Measurements from ENCODE around the gene SLC17A7.

SLC17A7 gene

GRCh38 chr19:49425922-49426592, 15.3 kb downstream of the SLC17A7 start:
- DNase-seq (ENCODE audit: low spot score) = peak; percentile 34
- ChIA-PET CTCF (interaction anchor here (0.6 to 2.1 kb wide), 4 partner anchors 34 to 63 kb away, joined by 3 to 8 read pairs (median 6); partner anchors contain the start of gene FLT3LG), POLR2A (ENCODE audit: low non-redundant PET) (no interaction called here)
- H3K27ac ChIP-seq = no peak overlapping the region
- TF ChIP-seq CTCF (conservative IDR thresholded peaks at IDR 0.05; ENCODE audit: low read depth) = no peak

DNA sequence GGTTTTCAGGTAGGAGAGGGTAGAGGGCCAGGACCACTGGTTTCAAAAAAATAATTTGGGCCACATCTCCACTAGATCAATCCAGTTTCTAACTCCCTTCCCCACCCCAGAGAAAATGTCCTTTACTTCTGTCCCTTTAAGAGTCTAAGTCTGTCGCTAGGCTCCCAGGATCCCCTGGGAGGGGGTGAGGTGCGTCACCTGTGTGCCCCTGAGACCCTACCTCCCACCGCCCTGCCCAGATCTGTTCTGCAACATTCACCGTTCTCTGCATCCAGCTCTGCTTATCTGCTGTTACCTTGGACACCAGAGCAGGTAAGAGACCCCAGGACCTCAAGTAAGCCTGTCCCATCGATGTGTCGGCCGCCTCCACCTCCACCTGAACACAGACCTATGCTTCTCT, 16.1 kb downstream of the SLC17A7 start, which contains the start of gene GFY:
TSS of gene GFY (plus strand) at position 211 of the 400 bp plus-strand sequence. CDS start 1,043 bp downstream, outside the sequence.
- no peak for TF ChIP-seq CTCF (conservative IDR thresholded peaks at IDR 0.05; ENCODE audit: low read depth)
- no peak for DNase-seq (ENCODE audit: low spot score)
- no peak within 1 kb of the TSS for H3K27ac ChIP-seq
- POLR2A ChIA-PET (ENCODE audit: low non-redundant PET) = no interaction called here
- CTCF ChIA-PET = interaction anchor here (0.6 to 0.8 kb wide), 2 partner anchors 48 to 62 kb away, joined by 4 to 8 read pairs; partner anchors contain the start of genes DKKL1 and FLT3LG

DNA sequence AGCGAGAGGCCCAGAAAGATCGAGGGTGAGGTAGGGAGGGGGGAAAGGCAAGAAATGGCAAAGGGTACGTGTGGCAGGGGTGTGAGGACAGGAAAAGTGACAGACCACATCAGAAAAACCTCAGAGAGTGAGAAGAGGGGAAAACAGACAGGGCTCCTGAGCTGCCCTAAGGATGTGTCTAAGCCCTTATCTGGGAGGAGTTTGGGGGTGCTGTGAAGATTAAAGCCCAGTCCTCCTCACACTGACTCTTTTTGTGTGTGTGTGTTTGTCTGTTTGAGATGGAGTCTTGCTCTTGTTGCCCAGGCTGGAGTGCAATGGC, 17.4 kb downstream of the SLC17A7 start:
- no peak for DNase-seq (ENCODE audit: low spot score)
- ChIA-PET POLR2A (ENCODE audit: low non-redundant PET) (no interaction called here), CTCF (no interaction called here)
- no peak overlapping the region for H3K27ac ChIP-seq
- no peak for TF ChIP-seq CTCF (conservative IDR thresholded peaks at IDR 0.05; ENCODE audit: low read depth)

DNA sequence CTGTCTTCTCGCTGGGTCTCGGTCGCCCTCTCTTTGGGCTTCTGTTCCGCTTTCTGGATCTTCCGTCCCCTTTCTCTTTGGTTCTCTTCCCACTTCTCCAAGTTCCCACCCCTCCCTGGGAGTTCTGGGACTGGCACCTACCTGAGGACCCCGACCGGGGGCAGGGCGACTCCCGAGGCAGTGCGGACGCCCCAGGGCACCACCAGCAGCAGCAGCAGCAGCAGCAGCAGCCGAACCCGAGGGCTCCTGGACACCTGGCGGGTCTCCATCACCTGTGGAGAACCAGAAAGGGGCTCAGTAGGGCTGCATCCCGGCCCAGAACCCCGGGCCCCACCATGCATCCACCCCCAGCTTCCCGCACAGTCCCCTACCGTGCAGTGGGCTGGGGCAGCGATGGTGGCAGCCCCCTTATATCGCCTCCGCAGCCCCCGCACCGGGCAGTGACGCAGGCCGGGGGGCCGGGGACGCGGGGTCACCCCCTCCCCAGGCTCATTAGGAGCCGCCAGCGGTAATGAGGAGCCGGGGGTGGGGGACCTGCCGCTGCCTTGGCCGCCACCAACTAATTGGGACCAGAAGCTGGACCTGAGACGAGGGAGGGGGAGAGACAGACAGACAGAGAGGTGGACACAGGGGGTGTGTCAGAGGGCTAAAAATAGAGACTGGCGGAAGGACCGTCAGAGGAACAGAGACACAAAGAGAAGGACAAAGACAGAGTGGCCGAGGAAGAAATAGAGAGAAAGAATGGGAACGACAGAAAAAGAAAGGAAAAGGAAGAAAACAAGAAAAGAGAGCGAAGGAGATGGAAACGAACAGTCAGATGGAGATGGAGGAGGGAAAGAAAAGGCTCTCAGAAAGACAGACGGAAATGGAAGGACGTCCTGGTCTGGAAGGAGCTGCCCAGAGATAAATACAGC, 18.0 kb downstream of the SLC17A7 start, which contains the start of gene PTH2:
TSS of gene PTH2 (minus strand) at position 371 of the 914 bp plus-strand sequence. CDS start at position 269, 102 bp downstream.
- TF ChIP-seq CTCF (conservative IDR thresholded peaks at IDR 0.05; ENCODE audit: low read depth) = no peak
- no peak within 1 kb of the TSS for H3K27ac ChIP-seq
- CTCF ChIA-PET = no interaction called here
- DNase-seq (ENCODE audit: low spot score) = no peak
- POLR2A ChIA-PET (ENCODE audit: low non-redundant PET) = no interaction called here

GRCh38 chr19:49422407-49423070, 18.8 kb downstream of the SLC17A7 start:
- no peak for DNase-seq (ENCODE audit: low spot score)

More at GRCh38 chr19:49422407-49423070, 18.8 kb downstream of the SLC17A7 start:
- H3K27ac ChIP-seq = no peak overlapping the region
- ChIA-PET CTCF (no interaction called here), POLR2A (ENCODE audit: low non-redundant PET) (no interaction called here)
- TF ChIP-seq CTCF (conservative IDR thresholded peaks at IDR 0.05; ENCODE audit: low read depth) = peak; percentile 25
